H1 (cell line): Measurements from ENCODE around the gene NARS2. TPM values are rescaled to one million over a fixed set of nuclear protein-coding genes. Genes with fewer than 3 reads are reported as not detected.

Experiments used
- CTCF ChIA-PET: fragments of 300-600 bp; sonication (Branson Sonifier 250); formaldehyde crosslinking; loops from one replicate; lab custom pipeline; 2021; ENCODE audit not compliant: partially characterized antibody; lab: Charles Lee
- POLR2A ChIA-PET: fragments of 300-600 bp; sonication (Branson Sonifier 250); formaldehyde crosslinking; loops from one replicate; lab custom pipeline; 2021; ENCODE audit warnings: inconsistent platforms; ENCODE audit not compliant: partially characterized antibody; lab: Charles Lee
- DNase-seq, 2 experiments: peaks; one replicate each; pipeline versions ENCODE4 v3.0.0 to v3.0.0-alpha.2; 2010 to 2022; ENCODE audit warnings: low spot score in 2 of 2, low read depth in 1 of 2, mixed read lengths in 1 of 2
- FAIRE-seq: peaks from 2 replicates; lab custom pipeline; 2011; peaks lifted over from hg19 to GRCh38; lab: Jason Lieb, UNC
- H2AFZ ChIP-seq: 2 replicates; pipeline ENCODE4 v1.8.1; 2012; ENCODE audit warnings: low read length, inconsistent platforms
- H2AK5ac ChIP-seq: 2 replicates; pipeline ENCODE4 v1.6.1; 2013; ENCODE audit warnings: low read depth, low read length
- H2BK120ac ChIP-seq: replicated peaks from 2 replicates; pipeline ENCODE3; 2013; ENCODE audit warnings: low read depth, low read length, inconsistent platforms
- H2BK12ac ChIP-seq: 2 replicates; pipeline ENCODE4 v1.6.1; 2013; ENCODE audit warnings: low read depth, low read length
- H2BK15ac ChIP-seq: 2 replicates; pipeline ENCODE4 v1.6.1; 2013; ENCODE audit warnings: low read length
- H2BK20ac ChIP-seq: 2 replicates; pipeline ENCODE4 v1.6.1; 2013; ENCODE audit warnings: low read length
- H2BK5ac ChIP-seq: 2 replicates; pipeline ENCODE4 v1.6.1; 2013; ENCODE audit warnings: low read depth, low read length
- H3K14ac ChIP-seq: 2 replicates; pipeline ENCODE4 v1.6.1; 2013; ENCODE audit warnings: inconsistent platforms; ENCODE audit not compliant: insufficient read length
- H3K18ac ChIP-seq: 2 replicates; pipeline ENCODE4 v1.6.1; 2013; ENCODE audit warnings: low read length; ENCODE audit errors: extremely low read depth
- H3K23ac ChIP-seq: 2 replicates; pipeline ENCODE4 v1.6.1; 2013; ENCODE audit warnings: inconsistent platforms; ENCODE audit not compliant: insufficient read length
- H3K23me2 ChIP-seq: 2 replicates; pipeline ENCODE4 v1.6.1; 2013; ENCODE audit warnings: low read depth, low read length
- H3K27ac ChIP-seq: 2 replicates; pipeline ENCODE4 v1.6.1; 2011; ENCODE audit warnings: low read depth, low read length, inconsistent platforms
- H3K27me3 ChIP-seq, 4 experiments: replicated peaks in 1 of 4; 1 replicate in 1 of 4; 2 replicates in 3 of 4; pipeline versions ENCODE4 v1.6.1 to v1.8.1; 2011 to 2013; ENCODE audit warnings: low read length in 3 of 4, mild to moderate bottlenecking in 3 of 4, inconsistent platforms in 2 of 4, mixed read lengths in 2 of 4, moderate library complexity in 1 of 4; ENCODE audit not compliant: control insufficient read depth in 3 of 4, insufficient read depth in 3 of 4; ENCODE audit errors: extremely low read depth in 1 of 4
- H3K36me3 ChIP-seq, 4 experiments: 2 replicates each; pipeline versions ENCODE4 v1.6.1 to v1.8.1; 2011 to 2013; ENCODE audit warnings: mild to moderate bottlenecking in 4 of 4, low read length in 3 of 4, moderate library complexity in 2 of 4, control low read depth in 1 of 4, inconsistent platforms in 1 of 4; ENCODE audit not compliant: insufficient read depth in 4 of 4, control insufficient read depth in 2 of 4
- H3K4ac ChIP-seq: replicated peaks from 2 replicates; pipeline ENCODE3; 2013; ENCODE audit warnings: low read length, low read depth, mixed read lengths, inconsistent platforms; ENCODE audit not compliant: insufficient read length
- H3K4me1 ChIP-seq, 4 experiments: replicated peaks in 1 of 4; 1 replicate in 1 of 4; 2 replicates in 3 of 4; pipeline versions ENCODE4 v1.6.1 to v1.8.1; 2011 to 2013; ENCODE audit warnings: low read length in 3 of 4, inconsistent platforms in 2 of 4, mixed read lengths in 1 of 4; ENCODE audit not compliant: insufficient read depth in 4 of 4, control insufficient read depth in 3 of 4
- H3K4me2 ChIP-seq, 2 experiments: 2 replicates each; pipeline versions ENCODE4 v1.6.1 to v1.8.1; 2011 to 2013; ENCODE audit warnings: low read depth in 2 of 2, low read length in 2 of 2, control low read depth in 1 of 2, inconsistent platforms in 1 of 2, mild to moderate bottlenecking in 1 of 2; ENCODE audit not compliant: insufficient read depth in 1 of 2
- H3K4me3 ChIP-seq, 4 experiments: fragments of 200-600, 300-600 bp in 1 of 4; sonication (generic), shearing (Covaris generic), sonication (Bioruptor Twin) in 1 of 4; 2 replicates each; pipeline versions ENCODE4 v1.5.1 to v1.8.1; 2011 to 2016; ENCODE audit warnings: low read length in 4 of 4, low read depth in 3 of 4, control low read depth in 2 of 4, inconsistent platforms in 2 of 4, mild to moderate bottlenecking in 2 of 4, mixed read lengths in 1 of 4, moderate library complexity in 1 of 4; ENCODE audit not compliant: insufficient read depth in 2 of 4; ENCODE audit errors: extremely low read depth in 1 of 4
- H3K56ac ChIP-seq: replicated peaks from 2 replicates; pipeline ENCODE3; 2013; ENCODE audit warnings: low read depth, mild to moderate bottlenecking, mixed read lengths, low read length, inconsistent platforms; ENCODE audit not compliant: insufficient read length
- H3K79me1 ChIP-seq: 2 replicates; pipeline ENCODE4 v1.6.1; 2013; ENCODE audit warnings: low read depth, low read length, control low read depth
- H3K79me2 ChIP-seq, 2 experiments: 2 replicates each; pipeline versions ENCODE4 v1.6.1 to v1.8.1; 2012 to 2013; ENCODE audit warnings: low read length in 2 of 2, mild to moderate bottlenecking in 2 of 2, inconsistent platforms in 1 of 2; ENCODE audit not compliant: insufficient read depth in 2 of 2, control insufficient read depth in 1 of 2
- H3K9ac ChIP-seq, 4 experiments: replicated peaks in 1 of 4; 1 replicate in 1 of 4; 2 replicates in 3 of 4; pipeline versions ENCODE4 v1.6.1 to v1.8.1; 2011 to 2013; ENCODE audit warnings: low read depth in 3 of 4, low read length in 3 of 4, control low read depth in 2 of 4, mild to moderate bottlenecking in 2 of 4, moderate library complexity in 2 of 4, inconsistent platforms in 1 of 4; ENCODE audit errors: extremely low read depth in 1 of 4
- H3K9me3 ChIP-seq, 2 experiments: 2 replicates each; pipeline versions ENCODE4 v1.6.1 to v1.8.1; 2012 to 2013; ENCODE audit warnings: mild to moderate bottlenecking in 2 of 2, moderate library complexity in 2 of 2, control low read depth in 1 of 2, inconsistent platforms in 1 of 2, low read depth in 1 of 2, low read length in 1 of 2, mixed read lengths in 1 of 2; ENCODE audit not compliant: insufficient read depth in 2 of 2
- H4K20me1 ChIP-seq, 2 experiments: replicated peaks in 1 of 2; 2 replicates each; pipeline versions ENCODE3 to v1.8.1; 2011 to 2013; ENCODE audit warnings: inconsistent platforms in 2 of 2, low read length in 2 of 2, mild to moderate bottlenecking in 1 of 2; ENCODE audit not compliant: insufficient read depth in 2 of 2, control insufficient read depth in 1 of 2
- H4K5ac ChIP-seq: 2 replicates; pipeline ENCODE4 v1.6.1; 2013; ENCODE audit warnings: low read length, low read depth, mixed read lengths, inconsistent platforms; ENCODE audit not compliant: insufficient read length
- H4K8ac ChIP-seq: 2 replicates; pipeline ENCODE4 v1.8.0; 2013; ENCODE audit warnings: mild to moderate bottlenecking, moderate library complexity, low read length, inconsistent platforms; ENCODE audit not compliant: insufficient read depth; ENCODE audit errors: extremely low read depth
- H4K91ac ChIP-seq: replicated peaks from 2 replicates; pipeline ENCODE3; 2013; ENCODE audit warnings: low read length, mixed read lengths, inconsistent platforms; ENCODE audit not compliant: insufficient read length
- EZH2 ChIP-seq: fragments of 200-600 bp; sonication (generic); IDR thresholded peaks from 2 replicates; pipeline ENCODE4 v1.7.1; 2012; ENCODE audit warnings: low read depth, mild to moderate bottlenecking, moderate library complexity, low read length, inconsistent platforms; ENCODE audit not compliant: severe bottlenecking
- KDM4A ChIP-seq: IDR thresholded peaks from one replicate; pipeline ENCODE4 v1.7.1; 2012; ENCODE audit warnings: low read depth, mild to moderate bottlenecking, moderate library complexity, low read length, inconsistent platforms; ENCODE audit not compliant: severe bottlenecking
- POU5F1 ChIP-seq: IDR thresholded peaks from 2 replicates; pipeline ENCODE4 v1.6.1; 2011; ENCODE audit warnings: low read depth, mild to moderate bottlenecking, low read length, moderate library complexity
- SIN3A ChIP-seq, 2 experiments: IDR thresholded peaks in 1 of 2; conservative IDR thresholded peaks in 1 of 2; 2 replicates each; pipeline ENCODE4 v1.6.1; 2011 to 2012; ENCODE audit warnings: low read length in 2 of 2, improper control_type of control experiment in 1 of 2, low read depth in 1 of 2, mild to moderate bottlenecking in 1 of 2
- SIRT6 ChIP-seq: IDR thresholded peaks from one replicate; pipeline ENCODE4 v1.7.1; 2012; ENCODE audit warnings: low read length, inconsistent platforms
- SP4 ChIP-seq: IDR thresholded peaks from 2 replicates; pipeline ENCODE4 v1.6.1; 2012; ENCODE audit warnings: low read length, inconsistent platforms
- WGBS, 2 experiments: shearing (Covaris generic) in 1 of 2; methylation state at CpG; one replicate each; pipeline versions ENCODE4 v1.1.6 to v1.1.7; 2013 to 2015; ENCODE audit warnings: low lambda C conversion rate in 2 of 2, mixed read lengths in 2 of 2, inconsistent platforms in 1 of 2, low coverage in 1 of 2, missing lambda C conversion rate in 1 of 2; ENCODE audit not compliant: insufficient replicate concordance in 2 of 2, insufficient coverage in 1 of 2, insufficient read length in 1 of 2; ENCODE audit errors: extremely low coverage in 1 of 2, missing lambda C conversion rate in 1 of 2; 5-methylcytosine and 5-hydroxymethylcytosine counted together
- polyA plus RNA-seq, 7 experiments: library from polyadenylated mRNA; depleted of rRNA in 3 of 7; stranded (reverse) in 5 of 7; unstranded in 2 of 7; fragments of >200 nt in 5 of 7; fragments of 200-250 nt in 2 of 7; gene quantifications; 1 replicate in 5 of 7; 2 replicates in 1 of 7; 4 replicates in 1 of 7; pipeline versions ENCODE4 v1.2.1 to v1.2.3, GENCODE V29; 2011 to 2013; ENCODE audit warnings: missing spikeins in 2 of 7, mixed read lengths in 2 of 7
- total RNA-seq: library from RNA; stranded (reverse); fragmentation: NEBNext Ultra II Directional; extraction: Animal tissue kit (Norgen Biotek cat#: 25700); gene quantifications from 2 replicates; pipeline ENCODE4 v1.2.1, GENCODE V29; 2021

The NARS2 gene
- total and polyA plus RNA-seq, 2 of the 8 experiments (the other 6 are each of a cell fraction or from before 2014, with no cell fraction given) = 26.2 to 51.6 TPM

- POLR2A ChIA-PET = no interaction called here
- DNase-seq = no peak
- Histone ChIP-seq H4K8ac (no peak overlapping the region), H3K79me2 (no peaks in the 10 kb centered on the region), H3K4me1 (no peaks in the 10 kb centered on the region), H3K9me3 (no peaks in the 10 kb centered on the region; a peak in 1 of 4 replicates)
- WGBS, 2 experiments = 68% methylated on average over 1 of the region's 1 CpG; no CpG with 5 or more reads in 1 of the 2 experiments
- TF ChIP-seq KDM4A = no peak
- TF ChIP-seq SP4 = no peak
- no peak for TF ChIP-seq EZH2
- TF ChIP-seq SIN3A (conservative IDR thresholded peaks at IDR 0.05 in 1 of 2, IDR thresholded peaks at IDR 0.05 in 1 of 2; ENCODE audit: low read depth in 1 of 2, low read length in 2 of 2) = no peak
- no peak for TF ChIP-seq POU5F1
- no peak for TF ChIP-seq SIRT6
- TF ChIP-seq, all 59 proteins: peak for 0
- no peak overlapping the region for H3K18ac ChIP-seq
- H2BK5ac ChIP-seq = no peak overlapping the region
- H2BK120ac ChIP-seq = no peak overlapping the region
- no peaks in the 10 kb centered on the region for H4K20me1 ChIP-seq
- no peak overlapping the region for H3K27ac ChIP-seq
- H4K5ac ChIP-seq = no peak overlapping the region
- no peak overlapping the region for H3K56ac ChIP-seq
- no peak overlapping the region for H3K23ac ChIP-seq
- no peaks in the 10 kb centered on the region for H3K79me1 ChIP-seq
- H3K4ac ChIP-seq = no peak overlapping the region
- H2BK12ac ChIP-seq = no peak overlapping the region
- no peak overlapping the region for H2AFZ ChIP-seq
- no peak overlapping the region for H2AK5ac ChIP-seq
- no peak overlapping the region for H2BK15ac ChIP-seq
- CTCF ChIA-PET = no interaction called here
- H3K36me3 ChIP-seq = no peaks in the 10 kb centered on the region
- no peak overlapping the region for H3K4me3 ChIP-seq
- no peaks in the 10 kb centered on the region for H3K27me3 ChIP-seq
- no peak overlapping the region for H2BK20ac ChIP-seq
- no peak overlapping the region for H3K9ac ChIP-seq
- no peak for FAIRE-seq
- no peak overlapping the region for H4K91ac ChIP-seq
- no peaks in the 10 kb centered on the region for H3K23me2 ChIP-seq
- no peak overlapping the region for H3K4me2 ChIP-seq
- H3K14ac ChIP-seq = no peak overlapping the region
Measured at GRCh38 chr11:78603792-78604191, 29.1 kb upstream of the NARS2 start.
